A673 (cell line): ENCODE results near the gene ZFYVE28. TPM values are rescaled to one million over a fixed set of nuclear protein-coding genes. Genes with fewer than 3 reads are reported as not detected.

Experiments
- BruUV-seq: library from RNA; stranded (reverse); fragments of 400-500 nt; replicated peaks from 2 replicates; lab custom pipeline; 2021; lab: Mats Ljungman, UMichigan
- CTCF ChIA-PET: fragments of 300-600 bp; sonication (Branson Sonifier 250); formaldehyde crosslinking; loops from one replicate; lab custom pipeline; 2022; ENCODE audit warnings: antibody characterized with exemption; lab: Charles Lee
- POLR2A ChIA-PET: fragments of 300-600 bp; sonication (Branson Sonifier 250); formaldehyde crosslinking; loops from one replicate; lab custom pipeline; 2022; ENCODE audit warnings: antibody characterized with exemption; ENCODE audit not compliant: low non-redundant PET; lab: Charles Lee
- DNase-seq: peaks from one replicate; pipeline ENCODE4 v3.0.0-alpha.2; 2015; ENCODE audit warnings: low spot score
- H3K27ac ChIP-seq: fragments of 200-600 bp; sonication (generic); 2 replicates; pipeline ENCODE4 v1.5.1; 2016; ENCODE audit warnings: mixed run types, low read depth, mild to moderate bottlenecking, mixed read lengths, antibody characterized with exemption, low read length; ENCODE audit not compliant: poor library complexity, severe bottlenecking
- H3K27me3 ChIP-seq: fragments of 200-600 bp; sonication (generic); replicated peaks from 2 replicates; pipeline ENCODE4 v1.6.1; 2017; ENCODE audit warnings: mixed run types, low read depth, mild to moderate bottlenecking, mixed read lengths, antibody characterized with exemption, low read length; ENCODE audit not compliant: insufficient read depth, poor library complexity
- H3K36me3 ChIP-seq: fragments of 200-600 bp; sonication (generic); 2 replicates; pipeline ENCODE4 v1.6.1; 2016; ENCODE audit warnings: mixed run types, mild to moderate bottlenecking, mixed read lengths, antibody characterized with exemption, low read length; ENCODE audit not compliant: insufficient read depth, poor library complexity, severe bottlenecking
- H3K4me1 ChIP-seq: fragments of 200-600 bp; sonication (generic); 2 replicates; pipeline ENCODE4 v1.6.1; 2017; ENCODE audit warnings: mixed run types, mild to moderate bottlenecking, mixed read lengths, antibody characterized with exemption, low read length; ENCODE audit not compliant: insufficient read depth, poor library complexity, severe bottlenecking
- H3K4me3 ChIP-seq: fragments of 200-600 bp; sonication (generic); 2 replicates; pipeline ENCODE4 v1.5.1; 2016; ENCODE audit warnings: low read depth, mixed run types, mild to moderate bottlenecking, mixed read lengths, low read length; ENCODE audit not compliant: poor library complexity, severe bottlenecking
- H3K9me3 ChIP-seq: fragments of 200-600 bp; sonication (generic); 2 replicates; pipeline ENCODE4 v1.6.1; 2016; ENCODE audit warnings: mixed run types, low read depth, mild to moderate bottlenecking, mixed read lengths, antibody characterized with exemption, low read length; ENCODE audit not compliant: poor library complexity, severe bottlenecking
- EZH2 ChIP-seq: fragments of 200-600 bp; sonication (generic); IDR thresholded peaks from 2 replicates; pipeline ENCODE4 v1.6.1; 2017; ENCODE audit warnings: borderline replicate concordance, low read depth, mild to moderate bottlenecking, mixed read lengths, antibody characterized with exemption, low read length; ENCODE audit not compliant: poor library complexity, severe bottlenecking
- intact Hi-C: fragments of 100-400 bp; cut with micrococcal nuclease; formaldehyde crosslinking; loops from one replicate; pipeline ENCODE4 v1.10.0; 2022; ENCODE audit not compliant: unreplicated experiment
- total RNA-seq: library from RNA; stranded (reverse); gene quantifications from 2 replicates; pipeline ENCODE4 v1.2.3, GENCODE V29; 2021
- TF ChIP-seq, protein P1 (sequence below): fragments of 300-800, 200-600 bp; sonication (generic); conservative IDR thresholded peaks from 2 replicates; pipeline ENCODE4 v1.5.1; 2017; ENCODE audit warnings: low read depth, mild to moderate bottlenecking, antibody characterized with exemption, low read length, moderate library complexity, mixed read lengths

The ZFYVE28 gene
- total RNA-seq, 1 experiment from 2014 or later: 8.6 TPM

DNA sequence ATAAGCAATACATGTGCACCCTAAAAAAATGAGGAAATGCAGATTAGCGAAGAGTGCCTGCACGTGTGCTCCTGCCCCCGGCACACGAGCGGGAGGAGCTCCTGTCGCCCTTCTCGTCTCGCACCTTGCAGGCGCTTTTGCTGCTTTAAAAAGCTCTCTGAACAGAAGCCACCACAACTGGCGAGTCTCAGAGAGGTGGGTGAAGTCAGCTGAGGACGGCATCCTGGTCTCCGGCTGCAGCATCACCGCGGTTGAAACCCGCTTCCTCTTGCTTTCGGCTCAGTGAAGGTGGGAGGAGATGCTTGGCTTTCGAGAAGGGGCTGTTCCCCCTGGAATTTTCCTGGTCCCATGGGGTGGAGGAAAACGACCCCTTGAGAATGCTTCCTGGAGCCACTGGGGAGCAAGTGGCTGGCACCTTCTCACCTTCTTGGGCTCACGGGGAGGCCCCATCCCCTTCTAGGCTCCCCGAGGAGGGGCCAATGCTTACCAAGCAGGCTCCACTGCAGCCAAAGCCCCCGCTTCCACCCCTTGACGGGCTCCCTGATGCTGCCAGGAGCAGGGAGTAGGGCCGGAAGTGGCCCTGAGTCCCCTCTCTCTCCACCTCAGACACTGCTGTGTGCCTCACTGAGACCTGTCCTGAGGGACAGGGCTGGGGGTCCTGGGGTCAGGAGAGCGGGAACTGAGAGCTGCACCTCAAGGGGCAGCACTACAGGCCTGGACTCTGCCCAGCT is 127.3 kb downstream of the ZFYVE28 start:
- H3K4me1 ChIP-seq: peaks cover 9% of the 10 kb centered on the region
- H3K27ac ChIP-seq: no peak overlapping the region
- TF ChIP-seq, protein P1, sequence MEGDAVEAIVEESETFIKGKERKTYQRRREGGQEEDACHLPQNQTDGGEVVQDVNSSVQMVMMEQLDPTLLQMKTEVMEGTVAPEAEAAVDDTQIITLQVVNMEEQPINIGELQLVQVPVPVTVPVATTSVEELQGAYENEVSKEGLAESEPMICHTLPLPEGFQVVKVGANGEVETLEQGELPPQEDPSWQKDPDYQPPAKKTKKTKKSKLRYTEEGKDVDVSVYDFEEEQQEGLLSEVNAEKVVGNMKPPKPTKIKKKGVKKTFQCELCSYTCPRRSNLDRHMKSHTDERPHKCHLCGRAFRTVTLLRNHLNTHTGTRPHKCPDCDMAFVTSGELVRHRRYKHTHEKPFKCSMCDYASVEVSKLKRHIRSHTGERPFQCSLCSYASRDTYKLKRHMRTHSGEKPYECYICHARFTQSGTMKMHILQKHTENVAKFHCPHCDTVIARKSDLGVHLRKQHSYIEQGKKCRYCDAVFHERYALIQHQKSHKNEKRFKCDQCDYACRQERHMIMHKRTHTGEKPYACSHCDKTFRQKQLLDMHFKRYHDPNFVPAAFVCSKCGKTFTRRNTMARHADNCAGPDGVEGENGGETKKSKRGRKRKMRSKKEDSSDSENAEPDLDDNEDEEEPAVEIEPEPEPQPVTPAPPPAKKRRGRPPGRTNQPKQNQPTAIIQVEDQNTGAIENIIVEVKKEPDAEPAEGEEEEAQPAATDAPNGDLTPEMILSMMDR: no peak
- TF ChIP-seq EZH2: no peak
- CTCF ChIA-PET: interaction anchor here (0.6 kb wide), 1 partner anchor 15 kb away, joined by 3 read pairs; no protein-coding TSS in a partner anchor
- DNase-seq: no peak
- BruUV-seq: no TSS peak
- H3K36me3 ChIP-seq: no peaks in the 10 kb centered on the region
- POLR2A ChIA-PET: no interaction called here
- intact Hi-C loops: no loop called here
- no peak overlapping the region for H3K4me3 ChIP-seq
- no peaks in the 10 kb centered on the region for H3K9me3 ChIP-seq
- no peaks in the 10 kb centered on the region for H3K27me3 ChIP-seq

DNA sequence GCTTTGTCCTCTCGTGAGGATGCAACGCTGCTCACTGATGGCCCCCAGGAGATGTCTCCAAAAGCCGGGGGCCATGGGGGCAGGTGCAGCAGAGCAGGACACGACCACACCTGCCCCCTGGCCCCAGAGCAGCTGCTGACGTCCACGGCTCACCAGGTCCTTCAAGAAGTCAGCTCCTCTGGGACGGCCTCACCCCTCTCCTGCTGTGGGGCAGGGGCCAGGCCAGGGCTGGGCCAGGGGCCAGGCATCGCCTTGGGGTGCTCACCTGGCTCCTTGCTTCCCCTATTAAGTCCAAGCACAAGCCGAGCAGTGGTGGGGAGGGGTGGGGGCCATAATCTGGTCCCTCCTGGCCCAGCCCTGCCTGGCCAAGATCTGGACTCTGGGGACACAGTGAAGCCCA is 128.0 kb downstream of the ZFYVE28 start:
- peaks cover 9% of the 10 kb centered on the region for H3K4me1 ChIP-seq
- H3K27me3 ChIP-seq: no peaks in the 10 kb centered on the region
- BruUV-seq: no TSS peak
- H3K27ac ChIP-seq: no peak overlapping the region
- no peaks in the 10 kb centered on the region for H3K36me3 ChIP-seq
- H3K9me3 ChIP-seq: no peaks in the 10 kb centered on the region
- ChIA-PET POLR2A (no interaction called here), CTCF (no interaction called here)
- TF ChIP-seq, protein P1: no peak
- no peak for TF ChIP-seq EZH2
- no peak for DNase-seq
- no peak overlapping the region for H3K4me3 ChIP-seq
- intact Hi-C loops: no loop called here

GRCh38 chr4:2289955-2290333 is 128.5 kb downstream of the ZFYVE28 start:
- no TSS peak for BruUV-seq
- intact Hi-C loops: no loop called here

More at GRCh38 chr4:2289955-2290333, 128.5 kb downstream of the ZFYVE28 start:
- Histone ChIP-seq H3K9me3 (no peaks in the 10 kb centered on the region), H3K4me1 (peaks cover 9% of the 10 kb centered on the region), H3K4me3 (no peak overlapping the region), H3K36me3 (no peaks in the 10 kb centered on the region), H3K27me3 (no peaks in the 10 kb centered on the region), H3K27ac (no peak overlapping the region)
- TF ChIP-seq EZH2: no peak
- TF ChIP-seq, protein P1: no peak
- CTCF ChIA-PET: no interaction called here
- no peak for DNase-seq
- POLR2A ChIA-PET: no interaction called here
